Cardiac atrium fibroblast (primary cell): ENCODE results near the gene BRS3. TPM values are rescaled to one million over a fixed set of nuclear protein-coding genes. Genes with fewer than 3 reads are reported as not detected.

Experiments used
- total RNA-seq: library from RNA; depleted of rRNA; stranded (reverse); fragments of >200 nt; gene quantifications from 2 replicates; pipeline ENCODE4 v1.2.3, GENCODE V29; 2015

The BRS3 gene
- total RNA-seq = not detected in 2 replicates

DNA sequence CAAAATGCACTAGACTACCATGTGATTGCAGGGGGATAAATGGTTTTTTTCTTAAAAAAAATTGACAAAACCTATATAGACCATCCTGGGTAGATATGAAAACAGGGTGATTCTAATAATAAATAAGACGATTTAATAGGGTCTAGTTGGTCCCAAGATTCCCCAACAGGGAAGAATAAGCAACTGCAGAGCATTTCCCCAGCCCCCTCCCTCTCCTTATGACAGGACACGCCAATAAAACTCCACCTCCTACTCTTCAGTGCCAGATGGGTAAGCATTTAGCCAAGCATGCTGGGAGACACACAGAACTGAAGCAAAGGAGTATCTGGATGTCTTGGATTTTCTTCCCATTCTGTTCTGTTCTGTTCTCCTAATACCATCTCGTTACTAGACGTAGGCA, at the start of gene BRS3:
TSS of gene BRS3 (plus strand) at position 301 of the 400 bp plus-strand sequence. CDS start 168 bp downstream, outside the sequence.

DNA sequence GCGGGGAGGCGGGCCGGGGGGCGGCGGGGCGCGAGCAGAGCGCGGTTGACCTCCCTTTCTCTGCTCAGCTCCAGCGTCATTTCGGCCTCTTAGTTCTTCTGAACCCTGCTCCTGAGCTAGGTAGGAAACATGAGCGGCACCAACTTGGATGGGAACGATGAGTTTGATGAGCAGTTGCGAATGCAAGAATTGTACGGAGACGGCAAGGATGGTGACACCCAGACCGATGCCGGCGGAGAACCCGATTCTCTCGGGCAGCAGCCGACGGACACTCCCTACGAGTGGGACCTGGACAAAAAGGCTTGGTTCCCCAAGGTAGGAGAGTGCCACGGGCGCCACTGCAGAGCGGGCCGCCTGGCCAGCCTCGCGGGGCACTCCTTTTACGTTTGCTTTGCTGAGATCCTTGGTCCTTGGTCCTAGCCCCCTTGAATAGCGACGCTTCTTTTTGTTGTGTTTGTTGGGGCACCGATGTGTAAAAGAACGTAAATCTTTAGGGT, 9.9 kb downstream of the BRS3 start, which contains the start of gene HTATSF1:
TSS of gene HTATSF1 (plus strand) at position 37 of the 497 bp plus-strand sequence. CDS start at position 130, 93 bp downstream.

DNA sequence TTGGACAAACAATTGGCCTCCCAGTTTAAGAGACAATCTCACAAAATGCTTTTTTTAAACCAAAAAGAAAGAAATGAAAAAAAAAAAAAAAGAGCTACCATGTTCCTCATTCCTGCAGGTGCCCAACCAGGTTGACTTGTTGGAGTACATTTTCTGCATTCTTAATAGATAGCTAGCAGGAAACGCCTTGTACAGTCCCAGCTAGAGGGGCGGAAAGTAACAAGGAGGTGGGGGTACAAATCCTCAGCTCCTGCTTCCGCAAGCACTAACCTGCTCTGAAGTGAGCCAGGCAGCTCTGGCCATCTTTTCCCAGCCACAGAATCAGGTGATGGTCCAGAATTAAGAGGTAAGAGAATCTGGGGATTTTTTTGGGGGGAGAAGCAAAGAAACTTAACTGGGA, 44.2 kb downstream of the BRS3 start, which contains the start of gene VGLL1:
TSS of gene VGLL1 (plus strand) at position 265 of the 400 bp plus-strand sequence. CDS start 3,806 bp downstream, outside the sequence.

Other genes with a start within 250 kb of the BRS3 start
- 9.2 and 14.3 TPM in 2 replicates for gene MAP7D3, start 236.5 kb upstream of the BRS3 start, total RNA-seq
- not detected in 2 replicates for gene ADGRG4, start 187.0 kb upstream of the BRS3 start, total RNA-seq
- gene HTATSF1, start 9.6 kb downstream of the BRS3 start, total RNA-seq = 16.8 and 18.4 TPM in 2 replicates
- gene VGLL1, start 44.3 kb downstream of the BRS3 start, total RNA-seq = not detected in 2 replicates
- gene CD40LG, start 160.2 kb downstream of the BRS3 start, total RNA-seq = not detected in 2 replicates